Muscle of back (tissue), 11 donors: ENCODE results near the gene EFNA3. TPM values are rescaled to one million over a fixed set of nuclear protein-coding genes. Genes with fewer than 3 reads are reported as not detected.

Experiments used
- DNase-seq, 3 donors: peaks; one replicate each; pipeline versions ENCODE4 v3.0.0 to v3.0.0-alpha.2; 2013
- polyA plus RNA-seq, 10 donors: library from polyadenylated mRNA; unstranded; fragments of 120-200 nt; gene quantifications; one replicate each; pipeline ENCODE4 v1.2.1, GENCODE V29; 2013; ENCODE audit not compliant: insufficient read length in 10 of 10

The EFNA3 gene
- polyA plus RNA-seq, 10 donors = 2.1 to 5.3 (median 2.3) TPM

DNA sequence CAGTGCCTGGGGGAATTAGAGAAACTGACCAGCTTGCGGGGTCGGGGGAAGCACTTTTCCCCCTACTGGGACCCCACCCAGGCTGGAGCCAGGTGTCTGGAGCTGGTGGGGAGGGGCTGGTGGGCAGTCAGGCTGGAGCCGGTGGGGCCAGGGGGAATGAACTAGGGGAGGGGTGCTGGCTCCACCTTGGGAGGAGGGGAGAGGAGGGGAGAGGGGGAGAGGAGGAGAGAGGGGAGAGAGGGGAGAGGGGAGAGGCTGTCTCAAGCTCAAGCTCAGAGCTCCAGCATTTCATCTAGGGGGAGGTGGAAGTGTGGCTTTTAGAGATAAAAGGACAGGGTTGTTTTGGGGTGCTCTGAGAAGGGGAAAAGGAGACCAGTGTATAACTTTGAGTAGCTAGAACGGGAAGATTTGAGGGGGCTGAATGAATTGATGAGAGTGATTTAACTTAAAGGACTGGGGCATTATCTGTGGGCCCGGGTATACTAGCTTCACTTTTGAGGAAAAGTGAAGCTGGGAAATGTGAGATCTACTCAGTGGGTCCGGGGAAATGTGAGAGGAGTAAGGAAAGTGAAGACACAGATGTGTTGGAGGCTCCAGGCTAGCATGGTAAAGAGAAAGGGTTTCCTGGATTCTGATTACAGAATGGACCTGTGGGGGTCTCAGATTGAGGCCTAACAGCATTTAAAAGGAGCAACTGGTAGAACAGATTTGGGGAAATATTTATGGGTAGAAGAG lies 51.8 kb downstream of the EFNA3 start:
- DNase-seq = no peak

GRCh38 chr1:155131285-155131684 lies 52.6 kb downstream of the EFNA3 start:
- no peak for DNase-seq

DNA sequence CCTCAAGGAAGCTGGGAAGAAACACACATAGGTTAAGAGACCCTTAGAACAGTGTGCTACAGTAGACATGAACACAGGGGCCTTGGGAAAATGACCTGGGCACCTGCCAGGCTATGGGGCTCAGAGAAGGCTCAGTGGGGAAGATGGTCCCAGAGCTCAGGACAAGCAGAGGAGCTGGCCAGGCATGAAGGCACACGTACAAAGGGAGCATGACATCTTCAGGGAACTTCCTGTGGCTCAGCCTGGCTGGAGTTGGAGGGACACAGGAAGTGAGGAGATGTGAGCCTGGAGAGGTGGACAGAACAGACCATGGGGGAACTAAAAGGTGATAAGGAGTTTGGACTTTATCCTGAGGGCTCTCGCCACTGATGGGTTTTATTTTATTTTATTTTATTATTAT lies 53.2 kb downstream of the EFNA3 start:
- DNase-seq = no peak

- no peak for DNase-seq
Measured at GRCh38 chr1:155133799-155134281, 55.2 kb downstream of the EFNA3 start.

- DNase-seq = no peak
Measured at GRCh38 chr1:155134322-155134721, 55.7 kb downstream of the EFNA3 start.

DNA sequence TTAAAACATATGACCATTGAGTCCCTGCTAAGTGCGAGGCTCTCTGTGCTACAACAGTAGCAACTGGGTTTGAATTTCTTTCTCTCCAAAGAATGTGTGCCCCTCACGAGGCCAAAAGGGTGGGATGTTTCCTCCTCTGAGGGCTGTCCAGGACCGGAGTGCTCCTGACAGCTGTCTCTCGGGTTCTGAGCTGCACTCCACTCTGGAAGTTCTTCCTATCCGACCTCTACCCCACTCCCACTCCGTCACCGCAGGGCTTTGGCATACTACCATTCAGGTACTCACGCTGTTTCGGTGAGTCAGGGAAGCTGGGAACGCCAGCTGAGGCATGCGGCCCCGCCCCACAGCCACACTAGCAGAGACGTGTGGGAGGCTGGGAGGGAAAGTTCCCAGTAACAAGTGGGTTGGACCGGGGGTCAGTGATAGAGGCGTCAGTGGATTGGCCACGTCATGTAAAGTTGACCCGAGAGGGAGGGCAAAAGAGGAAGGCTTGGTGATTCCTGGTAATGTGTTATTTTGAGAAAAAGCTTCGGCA lies 56.3 kb downstream of the EFNA3 start:
- peak; percentile 87 to 92 (median 87) for DNase-seq

DNA sequence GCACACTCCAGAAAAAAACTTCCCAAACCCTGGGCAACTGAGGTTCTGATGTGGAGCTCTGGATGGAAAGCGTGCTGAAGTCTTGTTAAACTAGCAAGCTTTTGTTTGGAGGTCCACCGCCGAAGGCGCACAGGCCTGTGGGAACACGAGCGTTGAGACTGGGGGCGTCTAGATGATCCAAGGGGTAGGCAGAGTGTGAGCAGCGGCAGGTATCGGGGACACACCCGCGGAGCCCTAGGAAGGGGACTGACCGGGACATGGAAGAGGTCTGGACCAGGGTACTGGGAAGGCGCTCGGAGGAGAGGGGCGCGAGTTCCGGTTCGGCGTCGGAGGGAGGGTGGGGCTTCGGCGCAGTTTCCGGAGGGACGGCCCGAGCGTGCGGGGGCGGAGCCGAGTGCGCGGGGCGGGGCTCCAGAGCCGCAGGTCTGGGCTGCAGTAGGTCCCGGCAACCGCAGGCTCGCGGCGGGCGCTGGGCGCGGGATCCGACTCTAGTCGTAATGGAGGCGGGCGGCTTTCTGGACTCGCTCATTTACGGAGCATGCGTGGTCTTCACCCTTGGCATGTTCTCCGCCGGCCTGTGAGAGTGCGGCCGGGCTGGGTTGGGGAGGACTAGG lies 56.9 kb downstream of the EFNA3 start, which contains the start of gene SLC50A1:
Gene SLC50A1, plus strand, starts transcription at position 438 of the 614 bp plus-strand sequence. Its CDS starts 60 bp downstream, at position 498.
- peak; percentile 92 to 98 (median 97) for DNase-seq

DNA sequence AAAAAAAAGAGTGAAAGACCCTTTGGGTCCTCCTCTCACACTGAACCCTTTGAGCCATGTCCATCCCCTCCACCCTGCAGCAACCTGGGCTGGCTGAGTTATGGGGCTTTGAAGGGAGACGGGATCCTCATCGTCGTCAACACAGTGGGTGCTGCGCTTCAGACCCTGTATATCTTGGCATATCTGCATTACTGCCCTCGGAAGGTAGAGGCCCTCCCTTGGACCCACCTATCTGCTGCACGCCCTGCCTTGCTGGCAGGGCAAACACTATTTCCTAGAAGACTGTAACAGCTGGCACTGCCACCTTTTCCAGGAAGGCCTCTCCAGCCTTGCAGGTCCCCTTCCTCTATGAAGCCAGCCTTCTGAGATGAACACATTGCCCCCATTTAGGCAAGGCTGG lies 58.1 kb downstream of the EFNA3 start:
- peak in 1 of 3 donors; percentile 18 for DNase-seq

Other genes with a start within 250 kb of the EFNA3 start
- gene KCNN3, start 208.6 kb upstream of the EFNA3 start, polyA plus RNA-seq = 1 to 10 TPM; 6.2 to 9.8 (median 8.3) TPM
- gene PMVK, start 142.1 kb upstream of the EFNA3 start, polyA plus RNA-seq = 10 to 100 TPM; 21.6 to 35.4 (median 26.8) TPM
- gene PBXIP1, start 122.7 kb upstream of the EFNA3 start, polyA plus RNA-seq = 100 to 1,000 TPM in 9 of 10 donors, 10 to 100 TPM in 1; 81.5 to 150 (median 124) TPM
- 10 to 100 TPM; 25.6 to 33.5 (median 26.9) TPM for gene PYGO2, start 117.1 kb upstream of the EFNA3 start, polyA plus RNA-seq
- gene SHC1, start 108.1 kb upstream of the EFNA3 start, polyA plus RNA-seq = 100 to 1,000 TPM in 1 of 10 donors, 10 to 100 TPM in 9; 76.6 to 116 (median 85.6) TPM
- 10 to 100 TPM; 45.8 to 80.8 (median 62.6) TPM for gene CKS1B, start 104.2 kb upstream of the EFNA3 start, polyA plus RNA-seq
- gene FLAD1, start 95.5 kb upstream of the EFNA3 start, polyA plus RNA-seq = 10 to 100 TPM; 15.3 to 21.0 (median 19.5) TPM
- under 1 TPM in 3 of 10 donors, not detected in 7; 0.30 to 0.71 (median 0.48) TPM for gene LENEP, start 85.3 kb upstream of the EFNA3 start, polyA plus RNA-seq
- gene ZBTB7B, start 76.0 kb upstream of the EFNA3 start, polyA plus RNA-seq = 10 to 100 TPM in 2 of 10 donors, 1 to 10 TPM in 8; 6.2 to 13.1 (median 8.4) TPM
- 1 to 10 TPM in 3 of 10 donors, under 1 TPM in 7; 0.40 to 1.9 (median 0.85) TPM for gene DCST2, start 45.1 kb upstream of the EFNA3 start, polyA plus RNA-seq
- gene DCST1, start 45.0 kb upstream of the EFNA3 start, polyA plus RNA-seq = under 1 TPM; 0.09 to 0.58 (median 0.17) TPM
- gene ADAM15, start 27.5 kb upstream of the EFNA3 start, polyA plus RNA-seq = 10 to 100 TPM; 50.0 to 81.4 (median 59.9) TPM
- 10 to 100 TPM in 1 of 10 donors, 1 to 10 TPM in 9; 5.1 to 10.2 (median 7.0) TPM for gene EFNA4, start 15.1 kb upstream of the EFNA3 start, polyA plus RNA-seq
- gene EFNA1, start 49.0 kb downstream of the EFNA3 start, polyA plus RNA-seq = 10 to 100 TPM; 19.4 to 31.5 (median 22.8) TPM
- gene SLC50A1, start 57.0 kb downstream of the EFNA3 start, polyA plus RNA-seq = 10 to 100 TPM; 18.1 to 21.6 (median 21.1) TPM
- gene DPM3, start 61.7 kb downstream of the EFNA3 start, polyA plus RNA-seq = 10 to 100 TPM; 11.9 to 28.7 (median 18.8) TPM
- 100 to 1,000 TPM in 2 of 10 donors, 10 to 100 TPM in 8; 77.1 to 103 (median 93.4) TPM for gene KRTCAP2, start 94.5 kb downstream of the EFNA3 start, polyA plus RNA-seq
- under 1 TPM; 0.21 to 0.83 (median 0.52) TPM for gene TRIM46, start 95.0 kb downstream of the EFNA3 start, polyA plus RNA-seq
- 10 to 100 TPM; 48.6 to 97.0 (median 68.0) TPM for gene THBS3, start 129.1 kb downstream of the EFNA3 start, polyA plus RNA-seq
- 10 to 100 TPM; 16.3 to 26.1 (median 21.6) TPM for gene MTX1, start 129.9 kb downstream of the EFNA3 start, polyA plus RNA-seq
- gene ENTREP3, start 176.6 kb downstream of the EFNA3 start, polyA plus RNA-seq = 10 to 100 TPM; 11.7 to 18.1 (median 15.3) TPM
- gene SCAMP3, start 183.5 kb downstream of the EFNA3 start, polyA plus RNA-seq = 10 to 100 TPM; 39.1 to 50.0 (median 40.8) TPM
- gene CLK2, start 194.7 kb downstream of the EFNA3 start, polyA plus RNA-seq = 10 to 100 TPM; 34.2 to 54.5 (median 41.4) TPM
- 1 to 10 TPM; 3.0 to 8.1 (median 4.2) TPM for gene HCN3, start 198.6 kb downstream of the EFNA3 start, polyA plus RNA-seq
- gene PKLR, start 222.6 kb downstream of the EFNA3 start, polyA plus RNA-seq = under 1 TPM in 7 of 10 donors, not detected in 3; 0.08 to 0.36 (median 0.13) TPM
- gene FDPS, start 230.0 kb downstream of the EFNA3 start, polyA plus RNA-seq = 100 to 1,000 TPM in 8 of 10 donors, 10 to 100 TPM in 2; 88.5 to 139 (median 110) TPM
- 10 to 100 TPM; 20.5 to 30.4 (median 26.7) TPM for gene RUSC1, start 242.1 kb downstream of the EFNA3 start, polyA plus RNA-seq